Amygdala (tissue), 56 donors: ENCODE data around the gene CBX3.
"Not testable (repeated sequence)": the region's sequence is repeated elsewhere in the genome, so short reads cannot be mapped to it uniquely, and the experiment has no call there.

Experiments
- DNase-seq, 56 donors: peaks; one replicate each; lab custom pipeline; 2025; lab: John Stamatoyannopoulos, UW

Gene CBX3

GRCh38 chr7:26201247-26202018, at the start of gene CBX3:
TSS of gene CBX3 (plus strand) at chr7:26201745. CDS start at chr7:26202999, 1,254 bp downstream.
- peak in 55 of 56 donors; percentile 42 to 94 (median 83) for DNase-seq

DNA sequence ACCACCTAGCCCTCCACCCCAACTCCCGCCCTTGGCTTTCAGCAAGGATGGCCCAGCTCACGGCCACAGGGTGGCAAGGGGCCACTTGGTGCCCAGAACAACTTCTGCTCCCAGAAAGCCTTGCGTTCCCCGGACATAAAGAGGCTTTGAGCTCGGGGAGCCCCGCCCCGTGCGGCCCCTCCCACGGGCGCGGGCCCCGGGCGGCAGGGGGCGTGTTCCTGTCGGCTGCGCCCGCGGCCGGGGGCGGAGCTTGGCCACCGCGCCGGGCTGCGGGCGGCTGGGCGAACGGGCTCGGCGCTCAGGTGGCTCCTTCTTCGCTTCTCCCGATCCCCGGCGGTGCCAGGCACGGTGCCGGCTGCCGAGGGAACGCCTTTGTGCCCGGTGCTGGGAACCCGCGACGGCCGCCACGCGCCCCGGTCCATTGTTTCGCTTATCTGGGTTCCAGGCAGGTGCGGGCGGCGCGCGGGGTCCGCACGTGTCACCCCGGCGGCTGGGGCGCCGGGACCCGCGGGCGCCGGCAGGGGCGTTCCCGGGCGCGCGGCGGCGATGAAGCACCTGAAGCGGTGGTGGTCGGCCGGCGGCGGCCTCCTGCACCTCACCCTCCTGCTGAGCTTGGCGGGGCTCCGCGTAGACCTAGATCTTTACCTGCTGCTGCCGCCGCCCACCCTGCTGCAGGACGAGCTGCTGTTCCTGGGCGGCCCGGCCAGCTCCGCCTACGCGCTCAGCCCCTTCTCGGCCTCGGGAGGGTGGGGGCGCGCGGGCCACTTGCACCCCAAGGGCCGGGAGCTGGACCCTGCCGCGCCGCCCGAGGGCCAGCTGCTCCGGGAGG, 49.4 kb upstream of the CBX3 start, which contains the start of gene NFE2L3:
Gene NFE2L3 (plus strand): TSS at position 246 of the 829 bp plus-strand sequence. CDS start 301 bp downstream, at position 547.
- DNase-seq, result peak in 53 of 56 donors; percentile 3 to 82 (median 54)

- peak in 1 of 56 donors; percentile 7 for DNase-seq
Observed at GRCh38 chr7:26152782-26153240, 48.7 kb upstream of the CBX3 start.

GRCh38 chr7:26153241-26153822, 48.2 kb upstream of the CBX3 start:
- no peak for DNase-seq

DNA sequence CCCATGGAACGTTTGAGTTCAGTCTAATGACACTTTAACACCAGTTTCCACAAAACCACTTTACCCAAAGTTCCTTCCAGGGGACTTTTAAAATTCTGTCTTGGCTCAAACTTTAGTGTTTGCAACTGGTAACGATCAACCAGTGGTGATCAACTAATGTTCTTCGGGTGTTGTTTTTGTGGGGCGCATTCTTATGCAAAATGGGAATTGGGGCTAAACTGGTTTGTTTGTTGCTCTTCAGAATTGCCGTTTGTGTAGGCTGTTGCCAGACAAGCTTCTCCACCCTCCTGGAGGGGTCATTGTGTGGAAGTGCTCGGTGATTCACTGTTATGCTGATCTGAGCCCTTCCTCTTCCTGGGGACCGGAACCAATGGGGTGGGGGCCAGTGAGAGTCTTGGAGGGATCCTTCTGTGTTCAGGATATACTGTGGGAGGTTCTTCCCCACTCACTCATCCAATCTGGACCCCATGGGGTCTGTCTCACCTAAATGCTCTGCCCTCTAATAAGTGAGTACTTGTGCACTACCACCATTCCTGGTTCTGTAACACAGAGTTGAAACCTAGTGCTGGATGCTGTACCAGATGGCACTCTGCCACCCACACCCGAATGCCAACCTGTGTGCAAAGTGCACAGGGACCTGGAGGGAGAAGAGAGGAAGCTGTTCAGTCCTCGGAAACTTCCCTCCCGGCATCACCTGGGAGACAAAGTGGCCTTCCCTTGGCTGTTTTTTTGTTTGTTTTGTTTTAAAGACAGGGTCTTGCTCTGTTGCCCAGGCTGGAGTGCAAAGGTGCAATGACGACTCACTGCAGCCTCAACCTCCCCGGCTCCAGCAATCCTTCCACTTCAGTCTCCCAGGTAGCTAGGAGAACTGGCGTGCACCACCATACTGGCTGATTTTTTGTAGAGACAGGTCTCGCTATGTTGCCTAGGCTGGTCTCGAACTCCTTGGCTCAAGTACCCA, 47.4 kb upstream of the CBX3 start:
- no peak for DNase-seq

DNA sequence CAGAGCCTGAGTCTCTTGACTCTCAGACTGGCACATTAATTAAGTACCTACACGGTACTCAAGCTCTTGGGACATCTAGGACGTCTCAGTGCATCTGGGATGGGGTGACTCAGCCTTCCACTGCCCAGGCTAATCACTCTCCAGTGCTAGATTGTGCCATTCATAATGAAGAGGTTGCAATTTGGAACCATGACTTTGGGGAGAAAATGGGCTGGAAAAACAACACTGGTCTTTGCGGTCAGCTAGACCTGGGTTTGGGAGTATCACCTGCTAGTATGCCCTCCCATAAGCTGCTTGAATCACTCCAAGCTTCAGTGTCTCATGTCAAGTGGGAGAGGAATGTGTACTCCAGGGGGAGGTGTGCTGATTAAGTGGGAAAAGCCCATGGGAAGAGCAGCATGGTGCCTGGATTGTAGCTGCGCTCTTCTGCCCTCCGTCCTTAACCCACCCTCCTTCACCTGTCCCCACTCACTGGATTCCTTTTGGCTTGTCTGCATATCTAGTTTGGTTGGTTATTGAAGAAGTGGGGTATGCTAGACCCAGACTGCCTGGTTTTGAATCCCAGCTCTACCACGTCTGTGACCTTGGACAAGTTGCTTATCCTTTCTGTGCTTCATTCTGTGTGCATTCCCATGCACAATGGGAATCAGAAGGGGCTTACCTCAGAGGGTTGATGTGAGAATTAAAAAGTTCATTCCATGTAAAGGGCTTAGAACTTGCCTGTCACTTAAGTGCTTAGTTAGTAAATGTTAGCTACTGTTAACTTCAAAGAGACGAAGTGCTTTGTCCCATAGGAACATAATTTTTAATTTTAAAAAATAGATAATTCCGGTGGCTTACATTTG, 45.8 kb upstream of the CBX3 start:
- DNase-seq, result no peak

DNA sequence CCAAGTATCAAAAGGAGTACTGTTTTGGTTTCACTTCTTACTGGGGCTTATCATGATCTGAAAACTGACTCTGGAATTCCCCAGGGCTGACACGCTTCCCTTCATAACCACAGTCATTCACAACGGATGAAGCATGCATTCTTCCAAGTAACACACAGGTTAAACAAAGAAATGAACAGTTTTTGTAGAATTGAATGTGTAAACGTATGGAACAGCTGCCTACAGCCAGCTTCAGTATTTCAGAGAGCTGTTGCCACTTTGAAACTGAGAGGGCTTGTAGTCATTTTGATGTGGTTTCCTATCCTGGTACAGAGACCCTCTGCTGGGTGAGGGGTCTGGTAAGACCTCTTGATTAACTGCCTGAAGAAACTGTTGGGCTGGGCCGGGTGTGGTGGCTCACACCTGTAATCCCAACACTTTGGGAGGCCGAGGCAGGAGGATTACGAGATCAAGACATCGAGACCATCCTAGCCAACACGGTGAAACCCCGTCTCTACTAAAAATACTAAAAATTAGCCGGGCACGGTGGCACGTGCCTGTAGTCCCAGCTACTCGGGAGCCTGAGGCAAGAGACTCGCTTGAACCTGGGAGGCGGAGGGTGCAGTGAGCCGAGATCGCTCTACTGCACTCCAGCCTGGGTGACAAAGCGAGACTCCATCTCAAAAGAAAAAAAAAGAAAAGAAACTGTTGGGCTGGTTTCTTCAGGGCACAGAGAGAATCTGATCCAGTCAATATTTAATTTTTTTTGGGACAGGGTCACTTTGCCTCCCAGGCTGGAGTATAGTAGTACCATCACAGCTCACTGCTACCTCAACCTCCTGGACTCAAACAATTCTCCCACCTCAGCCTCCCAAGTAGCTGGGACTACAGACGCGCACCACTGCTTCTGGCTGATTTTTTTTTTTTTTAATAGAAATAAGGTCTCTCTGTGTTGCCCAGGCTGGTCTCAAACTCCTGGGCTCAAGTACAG, 44.8 kb upstream of the CBX3 start:
- no peak for DNase-seq

DNA sequence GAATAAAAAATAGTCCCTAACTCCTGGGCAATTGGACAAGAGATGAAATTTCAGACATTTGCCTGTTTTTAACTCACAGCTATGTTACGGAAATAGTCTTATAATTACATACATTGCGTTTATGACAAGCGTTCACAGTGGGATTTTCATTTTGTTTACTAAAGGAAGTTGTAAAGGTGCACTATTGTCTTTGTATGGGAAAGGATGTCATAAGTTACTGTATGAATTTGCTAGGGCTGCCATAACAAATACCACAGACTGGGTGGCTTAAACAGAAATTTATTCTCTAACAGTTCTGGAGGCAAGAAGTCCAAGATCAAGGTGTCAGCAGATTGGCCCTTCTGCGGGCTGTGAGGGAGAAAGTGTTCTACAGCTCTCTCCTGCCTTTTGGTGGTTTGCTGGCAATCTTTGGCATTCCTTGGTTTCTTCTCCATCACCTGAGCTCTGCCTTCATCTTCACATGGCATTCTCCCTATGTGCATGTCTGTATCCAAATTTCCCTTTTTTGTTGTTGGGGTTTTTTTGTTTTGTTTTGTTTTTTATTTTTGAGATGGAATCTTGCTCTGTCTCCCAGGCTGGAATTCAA, 43.9 kb upstream of the CBX3 start:
- no peak for DNase-seq

DNA sequence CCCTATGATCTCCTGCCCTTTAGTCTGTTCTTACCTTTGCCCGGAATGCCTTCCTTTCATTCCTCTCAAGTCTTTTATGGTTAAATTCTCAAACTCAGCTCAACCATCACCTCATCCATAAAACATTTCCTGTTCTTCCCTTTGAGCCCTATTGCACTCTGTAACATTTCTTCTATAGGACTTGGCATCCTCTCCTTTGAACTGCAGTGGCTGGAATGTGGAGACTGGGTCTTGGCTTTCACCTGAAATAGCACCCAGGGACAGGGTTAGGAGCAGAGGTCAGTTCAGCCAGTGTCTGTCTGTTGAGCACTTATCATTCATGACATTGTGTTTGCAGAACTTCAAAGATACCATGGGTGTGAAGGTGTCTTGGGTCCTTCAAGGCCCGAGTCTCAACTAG, 42.3 kb upstream of the CBX3 start:
- no peak for DNase-seq

GRCh38 chr7:26160896-26161295, 40.6 kb upstream of the CBX3 start:
- no peak for DNase-seq

- DNase-seq, result no peak
Observed at GRCh38 chr7:26162431-26162830, 39.1 kb upstream of the CBX3 start.

GRCh38 chr7:26163804-26164203, 37.7 kb upstream of the CBX3 start:
- not testable (repeated sequence) for DNase-seq

DNA sequence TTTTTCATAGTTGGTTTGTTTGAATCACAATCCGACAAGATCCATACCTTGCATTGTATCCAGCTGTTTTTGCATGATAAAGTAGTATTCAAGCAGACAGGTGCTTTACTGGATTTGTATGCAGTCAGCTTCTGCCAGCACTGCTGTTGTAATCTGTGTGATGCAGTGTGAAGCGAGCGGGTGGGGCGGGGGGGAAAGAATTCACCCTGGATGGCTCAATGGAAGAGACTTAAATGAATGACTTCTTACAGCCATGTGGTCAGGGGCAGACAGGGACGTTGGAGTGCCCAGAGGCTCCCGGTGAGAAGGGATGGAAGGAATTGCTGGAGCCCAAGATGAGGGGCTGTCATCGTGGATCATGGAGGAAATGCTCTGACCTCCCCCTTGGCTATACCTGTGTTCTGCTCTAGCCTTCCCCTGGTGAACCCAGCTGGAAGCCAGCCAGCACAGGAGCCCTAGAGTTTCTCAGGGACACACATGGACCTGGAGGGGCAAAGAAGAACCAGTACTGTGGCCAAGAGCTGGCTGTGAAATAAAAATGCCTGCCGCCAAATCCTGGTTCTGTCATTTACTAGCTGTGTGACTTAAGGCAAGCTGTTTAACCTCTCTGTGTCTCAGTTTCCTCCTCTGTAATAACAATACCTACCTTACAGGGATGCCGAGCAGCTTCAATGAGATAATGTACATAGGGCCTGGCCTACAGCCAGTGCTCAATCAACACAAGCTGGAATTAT, 35.4 kb upstream of the CBX3 start:
- no peak for DNase-seq

DNA sequence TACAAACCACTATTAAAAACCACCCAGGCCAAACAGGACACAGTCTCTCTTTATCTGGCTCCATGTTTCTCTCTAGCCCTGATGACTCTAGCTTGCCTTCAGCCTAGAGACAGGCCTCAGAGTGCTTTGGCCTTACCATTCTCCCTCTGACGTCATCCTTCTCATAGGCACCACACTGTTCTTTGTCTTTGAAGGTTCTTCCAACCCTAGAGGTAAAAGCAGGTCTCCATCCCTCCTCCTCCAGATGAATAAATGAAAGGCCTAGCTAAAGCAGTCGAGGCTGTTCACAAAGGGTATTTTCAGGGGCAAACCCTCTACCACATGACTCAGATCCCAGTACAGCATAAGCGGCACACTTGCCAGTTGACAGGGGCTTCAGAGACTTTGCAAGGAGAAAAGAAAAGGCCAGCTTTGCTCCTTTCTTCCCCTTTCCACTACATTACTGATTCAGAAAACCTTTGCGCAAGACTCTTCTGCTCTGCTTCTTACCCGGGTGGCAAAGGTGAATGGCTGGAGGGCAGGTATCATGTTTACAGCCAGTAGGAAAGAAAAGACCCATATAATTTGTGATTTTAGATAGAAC, 34.8 kb upstream of the CBX3 start:
- no peak for DNase-seq

DNA sequence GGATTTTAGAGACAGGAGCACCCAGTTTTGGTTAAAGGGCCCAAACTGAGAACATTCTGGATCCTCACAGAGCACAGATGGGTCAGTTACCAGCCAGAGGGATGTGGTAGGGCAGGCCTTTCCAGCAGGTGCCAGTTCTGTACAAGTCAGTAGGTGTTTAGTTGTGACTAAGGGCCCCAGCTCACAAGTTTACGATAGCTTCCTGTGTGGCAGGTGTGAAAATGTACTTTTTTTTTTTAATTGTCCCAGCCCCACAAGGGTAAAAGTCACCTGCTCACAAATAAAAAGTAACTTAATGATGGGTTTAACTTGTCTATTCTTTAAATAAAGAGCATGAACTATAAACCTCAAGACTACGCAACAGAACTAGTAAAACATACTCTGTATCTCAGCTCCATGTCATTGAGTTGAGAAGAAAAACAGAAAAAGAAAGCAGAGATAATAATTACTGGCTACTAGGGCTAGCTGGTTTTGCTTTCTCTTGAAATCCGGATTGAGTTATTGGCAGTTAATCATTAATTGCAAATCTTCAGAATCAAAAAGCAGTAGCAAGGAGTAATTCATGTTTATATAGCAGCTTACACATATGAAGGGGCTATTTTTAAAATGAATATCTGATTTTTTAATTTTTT, 34.1 kb upstream of the CBX3 start:
- DNase-seq, result no peak
